ENCODE measurements around the gene GRWD1.

DNA sequence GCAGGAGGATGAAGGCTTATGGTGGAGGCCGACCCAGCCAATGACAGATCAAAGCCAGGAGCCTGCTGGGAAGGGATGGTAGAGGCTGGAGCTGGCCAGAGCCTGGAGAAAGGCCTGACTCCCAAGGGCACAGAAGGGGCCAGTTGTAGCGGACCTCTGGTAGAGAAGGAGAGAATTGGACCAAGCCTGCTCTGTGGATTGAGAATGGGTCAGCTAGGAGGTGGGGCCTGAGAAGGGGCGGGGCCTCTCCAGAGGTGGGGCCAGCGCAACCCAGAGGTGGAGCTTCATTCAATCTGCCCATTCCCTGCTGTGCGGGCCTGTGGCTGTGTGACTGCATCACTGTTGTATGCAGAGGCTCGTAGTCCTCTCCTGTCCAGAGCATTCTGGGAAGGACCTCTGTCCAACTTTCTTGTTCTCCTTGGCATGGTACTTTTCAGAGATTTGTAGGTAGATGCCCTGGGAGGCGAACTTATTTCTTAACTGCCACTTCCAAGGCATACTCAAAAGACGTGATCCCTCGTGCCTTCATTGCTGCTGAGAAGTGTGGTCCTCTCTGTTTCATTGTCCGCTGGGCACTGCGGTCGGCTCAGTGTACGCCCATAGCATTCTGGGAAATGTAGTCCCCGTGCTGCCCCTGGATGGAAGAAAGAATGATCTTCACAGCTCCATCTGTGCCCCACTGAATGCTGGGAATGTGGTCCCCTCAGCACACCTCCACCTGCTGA, 45.6 kb upstream of the GRWD1 start:
- TF ChIP-seq EZH2 (IDR thresholded peaks at IDR 0.05) (no peak), POLR2AphosphoS5 (IDR thresholded peaks at IDR 0.05; ENCODE audit: borderline replicate concordance, low read depth, low read length) (no peak), FOXP2 (optimal IDR thresholded peaks at IDR 0.05; ENCODE audit: control extremely low read depth, extremely low read length, insufficient read depth) (no peak)

All from SK-N-MC (cell line).